Eye (tissue), 1 donor: Measurements from ENCODE around the gene CACNA1I.
A peak's percentile ranks its signal among the peaks of the same experiment; 100 is the strongest.

Experiments
- DNase-seq: peaks from one replicate; pipeline ENCODE4 v3.0.0-alpha.2; 2015

CACNA1I gene

GRCh38 chr22:39536711-39537110 lies 33.8 kb upstream of the CACNA1I start:
- DNase-seq = no peak

- no peak for DNase-seq
Observed at GRCh38 chr22:39537975-39538374, 32.6 kb upstream of the CACNA1I start.

- peak; percentile 78 for DNase-seq
Observed at GRCh38 chr22:39543095-39543494, 27.5 kb upstream of the CACNA1I start.

GRCh38 chr22:39545386-39546365 lies 24.9 kb upstream of the CACNA1I start:
- DNase-seq = peak; percentile 86

GRCh38 chr22:39546889-39547586 lies 23.5 kb upstream of the CACNA1I start:
- DNase-seq = no peak

- DNase-seq = no peak
Observed at GRCh38 chr22:39547587-39547947, 23.0 kb upstream of the CACNA1I start.

- no peak for DNase-seq
Observed at GRCh38 chr22:39553429-39553828, 17.1 kb upstream of the CACNA1I start.

- no peak for DNase-seq
Observed at GRCh38 chr22:39554151-39554550, 16.4 kb upstream of the CACNA1I start.

- peak; percentile 52 for DNase-seq
Observed at GRCh38 chr22:39556970-39557841, 13.3 kb upstream of the CACNA1I start.

GRCh38 chr22:39558254-39558727 lies 12.3 kb upstream of the CACNA1I start:
- peak; percentile 48 for DNase-seq

- no peak for DNase-seq
Observed at GRCh38 chr22:39558950-39559349, 11.6 kb upstream of the CACNA1I start.

- DNase-seq = peak; percentile 64
Observed at GRCh38 chr22:39559456-39560105, 11.0 kb upstream of the CACNA1I start.

GRCh38 chr22:39560127-39560526 lies 10.4 kb upstream of the CACNA1I start:
- no peak for DNase-seq

GRCh38 chr22:39562839-39563489 lies 7.6 kb upstream of the CACNA1I start:
- no peak for DNase-seq

- DNase-seq = no peak
Observed at GRCh38 chr22:39563571-39564428, 6.8 kb upstream of the CACNA1I start.

GRCh38 chr22:39565414-39565944 lies 5.1 kb upstream of the CACNA1I start:
- no peak for DNase-seq

- no peak for DNase-seq
Observed at GRCh38 chr22:39567135-39567946, 3.2 kb upstream of the CACNA1I start.

GRCh38 chr22:39568278-39568981 lies 2.1 kb upstream of the CACNA1I start:
- no peak for DNase-seq

GRCh38 chr22:39569066-39569465 lies 1.5 kb upstream of the CACNA1I start:
- no peak for DNase-seq
